ENCODE measurements around the gene SGK2. TPM values are rescaled to one million over a fixed set of nuclear protein-coding genes. Genes with fewer than 3 reads are reported as not detected.

The SGK2 gene
- 0.23 TPM in 1 of 2 replicates, not detected in the other for total RNA-seq

- DNase-seq, result no peak
- Mint-ChIP-seq H3K9me3 (no peaks in the 10 kb centered on the region), H3K36me3 (ENCODE audit: low read depth) (no peaks in the 10 kb centered on the region), H3K4me3 (no peak within 1 kb of the TSS), H3K4me1 (no peaks in the 10 kb centered on the region), H3K27ac (no peak within 1 kb of the TSS), H3K27me3 (peaks cover 5% of the 10 kb centered on the region)
- intact Hi-C loops (cut with micrococcal nuclease), result no loop called here
Observed at GRCh38 chr20:43558412-43559146, at the start of gene SGK2. SGK2 (plus strand) TSS chr20:43559027; CDS start chr20:43566496, 7,469 bp downstream.

DNA sequence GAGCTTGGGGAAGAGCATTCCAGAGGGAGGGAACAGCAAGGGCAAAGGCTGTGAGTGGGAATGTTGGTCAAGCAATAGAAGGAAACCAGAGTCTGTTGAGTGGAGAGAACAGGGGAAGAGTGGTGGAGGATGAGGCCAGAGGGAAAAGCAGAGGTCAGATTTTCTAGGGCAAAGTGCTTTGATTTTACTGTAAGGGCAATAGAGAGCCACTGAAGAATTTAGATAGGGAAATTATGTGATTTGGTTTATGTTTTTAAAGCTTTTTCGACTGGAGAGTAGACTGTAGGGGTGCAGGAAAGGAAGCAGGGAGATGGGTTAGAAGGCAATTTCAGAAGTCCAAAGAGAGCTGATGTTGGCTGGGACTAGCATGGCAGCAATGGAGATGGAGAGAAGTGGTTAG is 46.9 kb upstream of the SGK2 start:
- peaks cover 9% of the 10 kb centered on the region for H3K4me1 Mint-ChIP-seq
- peaks cover 16% of the 10 kb centered on the region for H3K27me3 Mint-ChIP-seq
- peaks cover 3% of the 10 kb centered on the region for H3K36me3 Mint-ChIP-seq (ENCODE audit: low read depth)
- intact Hi-C loops (cut with micrococcal nuclease), result no loop called here
- no peak overlapping the region for H3K4me3 Mint-ChIP-seq
- H3K9me3 Mint-ChIP-seq, result no peaks in the 10 kb centered on the region
- no peak for DNase-seq
- H3K27ac Mint-ChIP-seq, result no peak overlapping the region

GRCh38 chr20:43513372-43513930 is 45.4 kb upstream of the SGK2 start:
- intact Hi-C loops (cut with micrococcal nuclease), result no loop called here
- DNase-seq, result no peak
- Mint-ChIP-seq H3K27ac (peak overlapping the region; percentile 93), H3K36me3 (ENCODE audit: low read depth) (peaks cover 5% of the 10 kb centered on the region), H3K9me3 (no peaks in the 10 kb centered on the region), H3K4me1 (peaks cover 9% of the 10 kb centered on the region), H3K4me3 (peak overlapping the region; percentile 97), H3K27me3 (peaks cover 10% of the 10 kb centered on the region)

- DNase-seq, result peak; percentile 97
- Mint-ChIP-seq H3K27me3 (peaks cover 5% of the 10 kb centered on the region), H3K4me3 (peak overlapping the region; percentile 97), H3K27ac (peak overlapping the region; percentile 93), H3K4me1 (peaks cover 6% of the 10 kb centered on the region), H3K9me3 (no peaks in the 10 kb centered on the region), H3K36me3 (ENCODE audit: low read depth) (peaks cover 5% of the 10 kb centered on the region)
- intact Hi-C loops (cut with micrococcal nuclease), result loop anchor here (1.0 to 2.0 kb wide), 2 partner anchors 57 to 65 kb away; partner anchors contain the start of gene SRSF6
Observed at GRCh38 chr20:43513931-43514647, 44.7 kb upstream of the SGK2 start.

DNA sequence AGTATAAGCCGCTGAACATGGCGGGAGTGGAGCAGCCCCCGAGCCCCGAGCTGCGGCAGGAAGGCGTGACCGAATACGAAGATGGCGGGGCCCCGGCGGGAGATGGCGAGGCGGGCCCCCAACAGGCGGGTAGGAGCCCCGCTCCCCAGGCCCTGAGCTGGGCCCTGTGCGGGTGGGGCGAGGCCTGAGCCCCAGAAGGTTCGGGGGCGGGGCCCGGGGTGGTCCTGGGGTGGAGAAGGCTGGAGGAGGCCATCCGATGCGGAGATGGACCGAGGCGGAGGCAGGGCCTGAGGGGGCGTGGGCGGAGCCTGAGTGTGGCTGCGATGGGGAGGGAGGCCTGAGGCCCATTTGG is 44.2 kb upstream of the SGK2 start:
- DNase-seq, result no peak
- H3K36me3 Mint-ChIP-seq (ENCODE audit: low read depth), result peaks cover 5% of the 10 kb centered on the region
- no peaks in the 10 kb centered on the region for H3K9me3 Mint-ChIP-seq
- H3K4me3 Mint-ChIP-seq, result peak overlapping the region; percentile 97
- no peaks in the 10 kb centered on the region for H3K27me3 Mint-ChIP-seq
- peaks cover 6% of the 10 kb centered on the region for H3K4me1 Mint-ChIP-seq
- intact Hi-C loops (cut with micrococcal nuclease), result loop anchor here (1.0 to 2.0 kb wide), 2 partner anchors 58 to 65 kb away; partner anchors contain the start of gene SRSF6
- peak overlapping the region; percentile 93 for H3K27ac Mint-ChIP-seq

GRCh38 chr20:43515628-43516027 is 43.2 kb upstream of the SGK2 start:
- H3K9me3 Mint-ChIP-seq, result no peaks in the 10 kb centered on the region
- H3K27ac Mint-ChIP-seq, result no peak overlapping the region
- H3K4me1 Mint-ChIP-seq, result peaks cover 6% of the 10 kb centered on the region
- intact Hi-C loops (cut with micrococcal nuclease), result loop anchor here (2.0 kb wide), 1 partner anchor 59 kb away; the partner anchor contains the start of gene SRSF6
- peaks cover 5% of the 10 kb centered on the region for H3K36me3 Mint-ChIP-seq (ENCODE audit: low read depth)
- peak overlapping the region; percentile 97 for H3K4me3 Mint-ChIP-seq
- DNase-seq, result no peak
- H3K27me3 Mint-ChIP-seq, result no peaks in the 10 kb centered on the region

GRCh38 chr20:43516251-43516824 is 42.5 kb upstream of the SGK2 start:
- Mint-ChIP-seq H3K36me3 (ENCODE audit: low read depth) (peaks cover 5% of the 10 kb centered on the region), H3K4me3 (no peak overlapping the region), H3K4me1 (peaks cover 6% of the 10 kb centered on the region), H3K27ac (no peak overlapping the region), H3K9me3 (no peaks in the 10 kb centered on the region), H3K27me3 (peaks cover 2% of the 10 kb centered on the region)
- no peak for DNase-seq
- intact Hi-C loops (cut with micrococcal nuclease), result no loop called here

GRCh38 chr20:43520074-43520630 is 38.7 kb upstream of the SGK2 start:
- no peak overlapping the region for H3K27ac Mint-ChIP-seq
- peaks cover 6% of the 10 kb centered on the region for H3K4me1 Mint-ChIP-seq
- H3K27me3 Mint-ChIP-seq, result peaks cover 3% of the 10 kb centered on the region
- no peak for DNase-seq
- peaks cover 5% of the 10 kb centered on the region for H3K36me3 Mint-ChIP-seq (ENCODE audit: low read depth)
- no peak overlapping the region for H3K4me3 Mint-ChIP-seq
- no peaks in the 10 kb centered on the region for H3K9me3 Mint-ChIP-seq
- intact Hi-C loops (cut with micrococcal nuclease), result no loop called here

GRCh38 chr20:43525021-43525420 is 33.8 kb upstream of the SGK2 start:
- intact Hi-C loops (cut with micrococcal nuclease), result no loop called here
- H3K27me3 Mint-ChIP-seq, result peaks cover 4% of the 10 kb centered on the region
- H3K36me3 Mint-ChIP-seq (ENCODE audit: low read depth), result no peaks in the 10 kb centered on the region
- H3K4me1 Mint-ChIP-seq, result no peaks in the 10 kb centered on the region
- no peaks in the 10 kb centered on the region for H3K9me3 Mint-ChIP-seq
- DNase-seq, result no peak
- no peak overlapping the region for H3K4me3 Mint-ChIP-seq
- H3K27ac Mint-ChIP-seq, result no peak overlapping the region

GRCh38 chr20:43528258-43528875 is 30.5 kb upstream of the SGK2 start:
- intact Hi-C loops (cut with micrococcal nuclease), result no loop called here
- Mint-ChIP-seq H3K36me3 (ENCODE audit: low read depth) (no peaks in the 10 kb centered on the region), H3K27me3 (peaks cover 1% of the 10 kb centered on the region), H3K9me3 (no peaks in the 10 kb centered on the region), H3K4me3 (no peak overlapping the region), H3K27ac (no peak overlapping the region), H3K4me1 (no peaks in the 10 kb centered on the region)
- no peak for DNase-seq

- Mint-ChIP-seq H3K9me3 (no peaks in the 10 kb centered on the region), H3K27me3 (peaks cover 1% of the 10 kb centered on the region), H3K27ac (no peak overlapping the region), H3K4me3 (no peak overlapping the region), H3K36me3 (ENCODE audit: low read depth) (no peaks in the 10 kb centered on the region), H3K4me1 (no peaks in the 10 kb centered on the region)
- intact Hi-C loops (cut with micrococcal nuclease), result no loop called here
- no peak for DNase-seq
Observed at GRCh38 chr20:43529051-43529450, 29.8 kb upstream of the SGK2 start.

DNA sequence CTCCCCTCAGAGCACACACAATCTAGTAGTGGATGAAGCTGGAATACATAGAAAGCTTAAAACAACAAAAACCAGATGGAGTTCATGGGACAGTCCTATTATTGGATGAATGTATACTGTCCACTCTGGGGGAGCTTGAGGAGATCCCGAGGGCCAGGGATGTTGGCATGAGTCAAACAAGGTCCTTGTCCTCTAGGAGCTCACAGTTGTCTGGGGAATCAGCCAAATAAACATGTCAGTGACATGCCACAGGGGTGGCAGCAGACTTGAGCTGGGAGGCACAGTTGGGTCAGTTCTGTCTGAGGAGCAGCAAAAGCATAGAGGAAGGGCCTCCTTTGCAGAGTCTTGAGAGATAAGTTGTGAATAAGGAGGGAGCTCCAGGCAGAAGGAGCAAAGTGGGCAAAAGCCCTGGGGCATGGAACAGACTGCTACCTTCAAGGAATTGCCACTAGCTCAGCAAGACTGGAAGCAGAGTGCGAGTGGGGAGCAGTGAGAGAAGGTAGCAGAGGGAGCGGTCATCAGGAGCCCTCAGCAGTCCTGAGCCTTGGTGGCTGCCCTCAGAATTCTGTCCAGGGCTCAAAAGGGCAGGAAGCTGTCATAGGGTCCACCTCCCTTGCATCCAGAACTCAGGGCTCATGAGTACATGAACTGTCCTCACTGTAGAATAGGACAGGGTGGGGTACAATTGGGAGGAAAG is 29.2 kb upstream of the SGK2 start:
- Mint-ChIP-seq H3K36me3 (ENCODE audit: low read depth) (no peaks in the 10 kb centered on the region), H3K9me3 (no peaks in the 10 kb centered on the region), H3K27ac (no peak overlapping the region), H3K4me1 (no peaks in the 10 kb centered on the region), H3K27me3 (peaks cover 1% of the 10 kb centered on the region), H3K4me3 (no peak overlapping the region)
- DNase-seq, result no peak
- intact Hi-C loops (cut with micrococcal nuclease), result no loop called here
